ENCODE data around the gene NUDCD2.
A peak's percentile ranks its signal among the peaks of the same experiment; 100 is the strongest.
"Not testable (repeated sequence)": the region's sequence is repeated elsewhere in the genome, so short reads cannot be mapped to it uniquely, and the experiment has no call there.

The NUDCD2 gene

GRCh38 chr5:163444526-163444925 lies 15.4 kb downstream of the NUDCD2 start:
- Histone ChIP-seq H3K36me3 (ENCODE audit: insufficient read depth, low read depth, low read length) (peaks cover 100% of the 10 kb centered on the region), H3K27ac (ENCODE audit: low read length) (no peak overlapping the region), H3K4me3 (ENCODE audit: low read length) (no peak overlapping the region), H3K9ac (ENCODE audit: low read depth, low read length) (no peak overlapping the region), H3K4me1 (ENCODE audit: insufficient read depth, low read length) (no peaks in the 10 kb centered on the region), H3K9me3 (ENCODE audit: insufficient read depth, low read depth, low read length) (no peaks in the 10 kb centered on the region), H3K27me3 (ENCODE audit: insufficient read depth, low read length) (no peaks in the 10 kb centered on the region)

- no peaks in the 10 kb centered on the region for H3K9me3 ChIP-seq (ENCODE audit: insufficient read depth, low read depth, low read length)
- no peaks in the 10 kb centered on the region for H3K27me3 ChIP-seq (ENCODE audit: insufficient read depth, low read length)
- peaks cover 6% of the 10 kb centered on the region; the same call in 1 of the 2 replicates for H3K4me1 ChIP-seq (ENCODE audit: insufficient read depth, low read length)
- peak overlapping the region; percentile 89 for H3K4me3 ChIP-seq (ENCODE audit: low read length)
- no peak overlapping the region for H3K9ac ChIP-seq (ENCODE audit: low read depth, low read length)
- H3K36me3 ChIP-seq (ENCODE audit: insufficient read depth, low read depth, low read length): peaks cover 74% of the 10 kb centered on the region
- H3K27ac ChIP-seq (ENCODE audit: low read length): no peak overlapping the region
These were observed 18.9 kb downstream of the NUDCD2 start for GRCh38 chr5:163440954-163441353.

GRCh38 chr5:163439092-163439425 lies 20.8 kb downstream of the NUDCD2 start:
- H3K9ac ChIP-seq (ENCODE audit: low read depth, low read length): peak overlapping the region; percentile 98; the same call in 1 of the 2 replicates
- H3K36me3 ChIP-seq (ENCODE audit: insufficient read depth, low read depth, low read length): peaks cover 55% of the 10 kb centered on the region
- H3K4me3 ChIP-seq (ENCODE audit: low read length): peak overlapping the region; percentile 89
- no peaks in the 10 kb centered on the region for H3K27me3 ChIP-seq (ENCODE audit: insufficient read depth, low read length)
- peaks cover 6% of the 10 kb centered on the region; the same call in 1 of the 2 replicates for H3K4me1 ChIP-seq (ENCODE audit: insufficient read depth, low read length)
- no peak overlapping the region for H3K27ac ChIP-seq (ENCODE audit: low read length)
- H3K9me3 ChIP-seq (ENCODE audit: insufficient read depth, low read depth, low read length): no peaks in the 10 kb centered on the region

- Histone ChIP-seq H3K4me1 (ENCODE audit: insufficient read depth, low read length) (peaks cover 6% of the 10 kb centered on the region; the same call in 1 of the 2 replicates), H3K9me3 (ENCODE audit: insufficient read depth, low read depth, low read length) (no peaks in the 10 kb centered on the region), H3K36me3 (ENCODE audit: insufficient read depth, low read depth, low read length) (peaks cover 41% of the 10 kb centered on the region), H3K4me3 (ENCODE audit: low read length) (peak within 1 kb of the TSS; percentile 89), H3K9ac (ENCODE audit: low read depth, low read length) (peak within 1 kb of the TSS; percentile 98), H3K27ac (ENCODE audit: low read length) (peak within 1 kb of the TSS; percentile 93), H3K27me3 (ENCODE audit: insufficient read depth, low read length) (no peaks in the 10 kb centered on the region)
These were observed 22.4 kb downstream of the NUDCD2 start, which contains the start of gene CCNG1 for GRCh38 chr5:163437309-163438182. Gene CCNG1, plus strand, starts transcription at chr5:163437595. Its CDS starts 1,662 bp downstream, at chr5:163439257.

- Histone ChIP-seq H3K27ac (ENCODE audit: low read length) (peak overlapping the region; percentile 0), H3K4me3 (ENCODE audit: low read length) (peak overlapping the region; percentile 63), H3K9ac (ENCODE audit: low read depth, low read length) (peak overlapping the region; percentile 61; the same call in 1 of the 2 replicates), H3K27me3 (ENCODE audit: insufficient read depth, low read length) (no peaks in the 10 kb centered on the region), H3K9me3 (ENCODE audit: insufficient read depth, low read depth, low read length) (no peaks in the 10 kb centered on the region), H3K4me1 (ENCODE audit: insufficient read depth, low read length) (peaks cover 6% of the 10 kb centered on the region; the same call in 1 of the 2 replicates), H3K36me3 (ENCODE audit: insufficient read depth, low read depth, low read length) (peaks cover 35% of the 10 kb centered on the region)
These were observed 22.9 kb downstream of the NUDCD2 start for GRCh38 chr5:163437011-163437308.

DNA sequence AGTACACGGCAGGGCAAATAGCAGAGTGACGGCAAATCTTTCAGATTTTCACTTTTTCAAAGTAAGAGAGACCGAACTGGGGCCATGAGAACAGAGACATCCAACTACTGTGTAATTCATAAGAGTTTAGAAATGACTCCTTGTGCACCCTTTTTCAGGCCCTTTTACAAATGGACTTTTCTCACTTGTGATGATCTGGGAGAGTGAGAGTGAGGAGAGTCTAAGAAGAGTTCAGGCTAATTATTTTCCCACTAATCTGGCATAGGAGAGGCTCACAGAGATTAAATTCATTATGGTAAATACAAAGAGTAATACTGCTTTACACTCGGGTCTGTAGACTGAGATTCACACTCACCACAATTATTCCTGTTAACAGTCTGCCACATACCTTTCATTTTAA lies 23.4 kb downstream of the NUDCD2 start:
- Histone ChIP-seq H3K4me3 (ENCODE audit: low read length) (peak overlapping the region; percentile 63), H3K27me3 (ENCODE audit: insufficient read depth, low read length) (no peaks in the 10 kb centered on the region), H3K9me3 (ENCODE audit: insufficient read depth, low read depth, low read length) (no peaks in the 10 kb centered on the region), H3K4me1 (ENCODE audit: insufficient read depth, low read length) (peaks cover 8% of the 10 kb centered on the region; the same call in 1 of the 2 replicates), H3K27ac (ENCODE audit: low read length) (peak overlapping the region; percentile 0), H3K36me3 (ENCODE audit: insufficient read depth, low read depth, low read length) (peaks cover 30% of the 10 kb centered on the region), H3K9ac (ENCODE audit: low read depth, low read length) (peak overlapping the region; percentile 61; the same call in 1 of the 2 replicates)

- H3K4me3 ChIP-seq (ENCODE audit: low read length): no peak overlapping the region
These were observed 25.5 kb downstream of the NUDCD2 start for GRCh38 chr5:163434401-163434866.

GRCh38 chr5:163433271-163433670 lies 26.6 kb downstream of the NUDCD2 start:
- Histone ChIP-seq H3K4me3 (ENCODE audit: low read length) (no peak overlapping the region), H3K27ac (ENCODE audit: low read length) (no peak overlapping the region), H3K9me3 (ENCODE audit: insufficient read depth, low read depth, low read length) (no peaks in the 10 kb centered on the region), H3K9ac (ENCODE audit: low read depth, low read length) (no peak overlapping the region), H3K36me3 (ENCODE audit: insufficient read depth, low read depth, low read length) (0 out of 2 replicates have a peak, but pooled peaks cover under 1% of the 10 kb centered on the region), H3K27me3 (ENCODE audit: insufficient read depth, low read length) (no peaks in the 10 kb centered on the region), H3K4me1 (ENCODE audit: insufficient read depth, low read length) (peaks cover 9% of the 10 kb centered on the region; the same call in 1 of the 2 replicates)

More at GRCh38 chr5:163434401-163434866, 25.5 kb downstream of the NUDCD2 start:
- Histone ChIP-seq H3K9me3 (ENCODE audit: insufficient read depth, low read depth, low read length) (no peaks in the 10 kb centered on the region), H3K27me3 (ENCODE audit: insufficient read depth, low read length) (no peaks in the 10 kb centered on the region), H3K4me1 (ENCODE audit: insufficient read depth, low read length) (peaks cover 9% of the 10 kb centered on the region; the same call in 1 of the 2 replicates), H3K9ac (ENCODE audit: low read depth, low read length) (no peak overlapping the region), H3K27ac (ENCODE audit: low read length) (no peak overlapping the region), H3K36me3 (ENCODE audit: insufficient read depth, low read depth, low read length) (peaks cover 9% of the 10 kb centered on the region)

- H3K4me1 ChIP-seq (ENCODE audit: insufficient read depth, low read length): peaks cover 9% of the 10 kb centered on the region; the same call in 1 of the 2 replicates
- no peaks in the 10 kb centered on the region for H3K27me3 ChIP-seq (ENCODE audit: insufficient read depth, low read length)
- no peak overlapping the region for H3K4me3 ChIP-seq (ENCODE audit: low read length)
- H3K36me3 ChIP-seq (ENCODE audit: insufficient read depth, low read depth, low read length): no peaks in the 10 kb centered on the region
- no peak overlapping the region for H3K9ac ChIP-seq (ENCODE audit: low read depth, low read length)
- no peak overlapping the region for H3K27ac ChIP-seq (ENCODE audit: low read length)
- H3K9me3 ChIP-seq (ENCODE audit: insufficient read depth, low read depth, low read length): no peaks in the 10 kb centered on the region
These were observed 27.4 kb downstream of the NUDCD2 start for GRCh38 chr5:163432544-163432943.

DNA sequence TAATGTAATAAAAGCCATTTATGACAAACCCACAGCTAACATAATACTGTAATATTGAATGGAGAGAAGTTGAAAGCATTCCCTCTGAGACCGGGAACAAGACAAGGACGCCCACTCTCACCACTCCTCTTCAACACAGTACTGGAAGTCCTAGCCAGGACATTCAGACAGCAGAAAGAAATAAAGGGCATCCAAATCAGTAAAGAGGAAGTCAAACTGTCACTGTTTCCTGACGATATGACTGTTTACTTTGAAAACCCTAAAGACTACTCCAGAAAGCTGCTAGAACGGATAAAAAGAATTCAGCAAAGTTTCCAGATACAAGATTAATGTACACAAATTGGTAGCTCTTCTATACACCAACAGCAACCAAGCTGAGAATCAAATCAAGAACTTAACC lies 33.8 kb downstream of the NUDCD2 start:
- not testable (repeated sequence) for H3K27me3 ChIP-seq (ENCODE audit: insufficient read depth, low read length); H3K4me3 ChIP-seq (ENCODE audit: low read length); H3K9ac ChIP-seq (ENCODE audit: low read depth, low read length); H3K27ac ChIP-seq (ENCODE audit: low read length); H3K4me1 ChIP-seq (ENCODE audit: insufficient read depth, low read length); H3K36me3 ChIP-seq (ENCODE audit: insufficient read depth, low read depth, low read length); H3K9me3 ChIP-seq (ENCODE audit: insufficient read depth, low read depth, low read length)

DNA sequence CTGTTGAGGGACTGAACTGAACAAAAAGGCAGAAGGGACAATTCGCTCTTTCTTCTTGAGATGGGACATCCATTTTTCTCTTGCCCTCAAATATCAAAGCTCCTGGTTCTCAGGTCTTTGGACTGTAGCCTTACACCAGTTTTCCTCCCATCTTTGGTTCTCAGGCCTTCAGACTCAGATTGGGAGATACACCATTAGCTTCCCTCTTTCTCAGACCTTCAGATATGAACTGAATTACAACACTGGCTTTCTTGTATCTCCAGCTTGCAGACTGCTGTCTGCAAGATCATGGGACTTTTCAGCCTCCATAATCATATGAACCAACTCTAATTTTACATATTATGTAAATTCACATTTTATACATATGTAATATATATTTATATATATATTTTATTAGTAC lies 35.1 kb downstream of the NUDCD2 start:
- no peak overlapping the region for H3K27ac ChIP-seq (ENCODE audit: low read length)
- no peaks in the 10 kb centered on the region for H3K9me3 ChIP-seq (ENCODE audit: insufficient read depth, low read depth, low read length)
- H3K4me1 ChIP-seq (ENCODE audit: insufficient read depth, low read length): no peaks in the 10 kb centered on the region
- H3K36me3 ChIP-seq (ENCODE audit: insufficient read depth, low read depth, low read length): no peaks in the 10 kb centered on the region
- H3K27me3 ChIP-seq (ENCODE audit: insufficient read depth, low read length): no peaks in the 10 kb centered on the region
- H3K4me3 ChIP-seq (ENCODE audit: low read length): no peak overlapping the region
- no peak overlapping the region for H3K9ac ChIP-seq (ENCODE audit: low read depth, low read length)

GRCh38 chr5:163415673-163416072 lies 44.2 kb downstream of the NUDCD2 start:
- H3K9ac ChIP-seq (ENCODE audit: low read depth, low read length): peak overlapping the region; percentile 63; the same call in 1 of the 2 replicates
- peak overlapping the region; percentile 51; the same call in 1 of the 2 replicates for H3K4me3 ChIP-seq (ENCODE audit: low read length)

More at GRCh38 chr5:163415673-163416072, 44.2 kb downstream of the NUDCD2 start:
- H3K27me3 ChIP-seq (ENCODE audit: insufficient read depth, low read length); H3K9me3 ChIP-seq (ENCODE audit: insufficient read depth, low read depth, low read length); H3K27ac ChIP-seq (ENCODE audit: low read length); H3K36me3 ChIP-seq (ENCODE audit: insufficient read depth, low read depth, low read length): not testable (repeated sequence)
- H3K4me1 ChIP-seq (ENCODE audit: insufficient read depth, low read length): peaks cover 13% of the 10 kb centered on the region; the same call in 1 of the 2 replicates
